Measurements from ENCODE around the gene KCNMB4. TPM values are rescaled to one million over a fixed set of nuclear protein-coding genes. Genes with fewer than 3 reads are reported as not detected.

The KCNMB4 gene, protein sequence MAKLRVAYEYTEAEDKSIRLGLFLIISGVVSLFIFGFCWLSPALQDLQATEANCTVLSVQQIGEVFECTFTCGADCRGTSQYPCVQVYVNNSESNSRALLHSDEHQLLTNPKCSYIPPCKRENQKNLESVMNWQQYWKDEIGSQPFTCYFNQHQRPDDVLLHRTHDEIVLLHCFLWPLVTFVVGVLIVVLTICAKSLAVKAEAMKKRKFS
- total RNA-seq (2022; extraction: Qiagen RNA extraction; ENCODE audit: low read depth), result 0.12 to 0.22 TPM (median 0.18 TPM) in 5 replicates

DNA sequence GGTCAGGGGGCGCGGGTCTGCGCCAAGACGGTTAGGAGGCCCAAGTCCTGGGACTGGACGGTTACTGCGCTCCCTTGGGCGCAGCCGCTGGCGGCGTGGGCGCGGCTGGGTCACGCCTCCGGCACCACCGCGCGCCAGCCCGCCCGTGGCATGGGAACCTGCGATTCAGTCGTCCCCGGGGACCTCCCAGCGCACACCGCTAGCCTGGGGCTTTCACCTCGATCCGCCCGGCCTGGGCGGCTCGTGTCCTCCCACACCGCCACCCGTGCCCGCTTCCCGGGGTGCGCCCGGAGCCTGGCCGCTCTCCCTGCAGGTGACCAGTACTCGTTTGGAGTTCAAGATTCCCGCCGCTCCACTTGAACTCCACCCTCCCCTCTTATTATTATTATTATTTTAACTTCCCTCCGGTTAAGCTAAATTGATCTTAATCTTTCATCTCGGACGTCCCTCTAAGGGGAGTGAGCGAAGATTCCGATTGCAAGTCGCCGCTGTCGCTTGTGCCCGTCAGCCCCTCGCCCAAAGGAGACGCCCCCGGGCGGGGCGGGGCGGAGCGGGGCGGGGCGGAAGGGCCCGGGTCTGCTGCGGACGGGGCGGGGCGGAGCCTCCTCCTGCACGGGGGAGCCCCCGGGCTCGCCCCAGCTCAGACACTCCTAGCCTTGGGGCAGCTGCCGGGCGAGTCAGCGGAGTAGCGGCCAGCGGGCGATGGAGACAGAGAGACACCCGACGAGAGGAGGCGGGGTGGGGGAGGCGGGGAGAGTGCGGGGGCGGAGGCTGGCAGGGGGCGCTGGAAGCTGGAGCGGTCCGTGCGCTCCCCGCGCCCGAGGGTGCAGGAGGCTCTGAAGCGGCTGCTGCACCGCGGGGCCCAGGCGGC, at the start of gene KCNMB4:
Gene KCNMB4 (plus strand): TSS at position 643 of the 871 bp plus-strand sequence. CDS start 445 bp downstream, outside the sequence.

Other genes with a start within 250 kb of the KCNMB4 start
- 32.3 to 45.2 TPM (median 36.2 TPM) in 5 replicates for gene CNOT2, start 122.9 kb upstream of the KCNMB4 start, total RNA-seq (2022; extraction: Qiagen RNA extraction; ENCODE audit: low read depth)